Sigmoid colon (tissue), 4 donors: ENCODE data around the gene ARG1.

ENCODE experiments used
- CTCF ChIP-seq, 4 experiments: fragments of 450-650 bp in 3 of 4; fragments of 200-600 bp in 1 of 4; IDR thresholded peaks; one replicate each; pipeline ENCODE4 v1.5.1; 2016 to 2019; ENCODE audit warnings: antibody characterized with exemption in 4 of 4, mild to moderate bottlenecking in 3 of 4, moderate library complexity in 2 of 4
- POLR2A ChIP-seq, 2 donors: fragments of 450-650 bp; IDR thresholded peaks; one replicate each; pipeline ENCODE4 v1.6.1; 2016; ENCODE audit warnings: antibody characterized with exemption in 2 of 2, mild to moderate bottlenecking in 2 of 2, moderate library complexity in 2 of 2
- POLR2AphosphoS5 ChIP-seq, 4 donors: sonication (generic); formaldehyde crosslinking; IDR thresholded peaks; one replicate each; pipeline ENCODE4 v1.6.1; 2017; ENCODE audit warnings: antibody characterized with exemption in 4 of 4

GRCh38 chr6:131524695-131525336 is 48.2 kb upstream of the ARG1 start:
- TF ChIP-seq CTCF (IDR thresholded peaks at IDR 0.05) (no peak), POLR2AphosphoS5 (IDR thresholded peaks at IDR 0.05) (no peak), POLR2A (IDR thresholded peaks at IDR 0.05) (no peak)
